Esophagus squamous epithelium (tissue), 4 donors: Measurements from ENCODE around the gene CACNA2D3.

Experiments used
- CTCF ChIP-seq, 6 experiments: fragments of 450-650 bp in 4 of 6; fragments of 200-600 bp in 2 of 6; sonication (generic) in 2 of 6; IDR thresholded peaks; one replicate each; pipeline ENCODE4 v1.5.1; 2016 to 2019; ENCODE audit warnings: antibody characterized with exemption in 6 of 6, mild to moderate bottlenecking in 4 of 6, moderate library complexity in 4 of 6
- POLR2A ChIP-seq, 4 donors: fragments of 450-650 bp; IDR thresholded peaks; one replicate each; pipeline ENCODE4 v1.6.1; 2017; ENCODE audit warnings: antibody characterized with exemption in 4 of 4, mild to moderate bottlenecking in 4 of 4, moderate library complexity in 3 of 4

DNA sequence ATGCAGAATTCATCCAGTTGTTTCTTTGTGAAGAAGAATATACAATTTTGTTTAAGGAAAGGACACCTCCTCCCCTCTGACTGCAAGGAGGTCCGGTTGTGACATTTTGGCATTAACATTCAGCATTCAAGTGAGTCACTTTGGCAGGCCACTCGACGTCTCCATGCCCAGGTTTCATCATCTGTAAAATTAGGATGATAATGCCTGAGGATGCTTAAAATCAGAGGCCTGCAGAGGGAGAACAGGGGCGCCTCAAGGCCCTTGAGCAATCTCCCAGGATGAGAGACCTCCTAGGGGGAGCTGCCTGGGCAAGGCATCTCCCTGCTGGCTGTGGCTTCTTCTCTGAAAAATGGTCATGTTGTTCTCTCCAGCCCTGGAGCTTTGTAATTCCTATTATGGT is 236.0 kb downstream of the CACNA2D3 start:
- TF ChIP-seq CTCF (IDR thresholded peaks at IDR 0.05) (no peak), POLR2A (IDR thresholded peaks at IDR 0.05) (no peak)
